Upper lobe of right lung (tissue), 1 donor: Measurements from ENCODE around the gene RIOK3. TPM values are rescaled to one million over a fixed set of nuclear protein-coding genes. Genes with fewer than 3 reads are reported as not detected.
A peak's percentile ranks its signal among the peaks of the same experiment; 100 is the strongest.
"Not testable (repeated sequence)": the region's sequence is repeated elsewhere in the genome, so short reads cannot be mapped to it uniquely, and the experiment has no call there.

Experiments
- ATAC-seq: fragments of 200-7000 bp; cut with Tn5 transposase; one replicate; pipeline ENCODE4 v1.9.1; 2020; ENCODE audit warnings: mild to moderate bottlenecking, moderate library complexity
- DNase-seq: peaks from one replicate; pipeline ENCODE4 v3.0.0-alpha.2; 2020
- H3K27ac ChIP-seq: fragments of 200-600 bp; one replicate; pipeline ENCODE4 v1.8.0; 2022
- H3K27me3 ChIP-seq: fragments of 200-600 bp; one replicate; pipeline ENCODE4 v1.8.0; 2022; ENCODE audit warnings: mild to moderate bottlenecking
- H3K36me3 ChIP-seq: fragments of 200-600 bp; one replicate; pipeline ENCODE4 v1.8.0; 2022
- H3K4me1 ChIP-seq: fragments of 200-600 bp; one replicate; pipeline ENCODE4 v1.8.0; 2022
- H3K4me3 ChIP-seq: fragments of 200-600 bp; one replicate; pipeline ENCODE4 v1.8.0; 2022; ENCODE audit warnings: mild to moderate bottlenecking
- H3K9me3 ChIP-seq: fragments of 200-600 bp; one replicate; pipeline ENCODE4 v1.8.0; 2022
- intact Hi-C: fragments of 100-400 bp; cut with DNase I; formaldehyde crosslinking; loops from one replicate; pipeline ENCODE4 v1.11.0; 2022
- total RNA-seq: library from RNA; stranded (reverse); fragmentation: NEBNext Ultra II Directional; extraction: Animal tissue kit (Norgen Biotek cat#: 25700); gene quantifications from one replicate; pipeline ENCODE4 v1.2.1, GENCODE V29; 2021
- TF ChIP-seq, protein P1 (sequence below): fragments of 200-600 bp; IDR thresholded peaks from one replicate; pipeline ENCODE4 v1.8.0; 2022; ENCODE audit warnings: antibody characterized with exemption
- donor health status: DM: no; HTN: yes; CAD: no; lungs with severe emphysema.

The RIOK3 gene
- total RNA-seq, 1 donor from 2014 or later: 63.7 TPM

DNA sequence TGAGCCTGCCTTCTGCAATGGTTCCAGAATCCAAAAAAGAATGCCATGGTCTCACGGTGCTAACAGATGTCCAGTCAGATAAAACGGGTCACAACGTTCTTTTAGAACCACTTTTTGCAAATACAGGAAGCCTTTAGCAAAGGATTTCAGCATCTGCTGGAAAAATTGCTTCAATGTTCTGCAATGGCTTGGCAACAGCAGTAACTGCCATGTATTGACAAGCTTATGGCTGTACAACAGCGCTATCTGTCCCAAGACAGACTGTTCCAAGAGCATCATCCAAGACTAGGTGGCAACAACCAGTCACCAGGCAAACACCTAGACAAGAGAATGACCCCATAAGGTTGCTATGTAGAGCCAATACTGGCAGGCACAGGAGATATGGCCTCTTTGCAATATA lies 37.6 kb upstream of the RIOK3 start:
- H3K27ac ChIP-seq: no peak overlapping the region
- intact Hi-C loops: no loop called here
- ATAC-seq: no peak

DNA sequence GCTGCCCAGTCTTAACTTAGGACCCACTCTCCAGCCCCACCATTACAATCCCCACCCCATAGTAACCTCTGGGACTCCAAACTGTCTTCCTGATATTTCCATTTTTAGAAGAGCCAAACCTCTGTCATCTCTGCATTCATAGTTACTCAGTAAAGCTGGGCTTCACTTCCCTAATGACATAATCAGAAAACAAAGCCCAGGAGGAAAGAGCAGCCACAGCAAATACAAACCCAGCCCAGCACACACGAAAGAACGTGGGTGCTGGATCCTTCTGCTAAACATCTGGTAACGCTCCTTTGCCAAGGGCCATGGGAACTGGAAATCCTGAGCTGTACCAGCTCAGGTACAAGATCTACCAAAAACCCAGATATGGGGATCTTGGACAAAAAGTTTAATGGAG lies 36.8 kb upstream of the RIOK3 start:
- H3K4me3 ChIP-seq: no peak overlapping the region
- TF ChIP-seq, protein P1, sequence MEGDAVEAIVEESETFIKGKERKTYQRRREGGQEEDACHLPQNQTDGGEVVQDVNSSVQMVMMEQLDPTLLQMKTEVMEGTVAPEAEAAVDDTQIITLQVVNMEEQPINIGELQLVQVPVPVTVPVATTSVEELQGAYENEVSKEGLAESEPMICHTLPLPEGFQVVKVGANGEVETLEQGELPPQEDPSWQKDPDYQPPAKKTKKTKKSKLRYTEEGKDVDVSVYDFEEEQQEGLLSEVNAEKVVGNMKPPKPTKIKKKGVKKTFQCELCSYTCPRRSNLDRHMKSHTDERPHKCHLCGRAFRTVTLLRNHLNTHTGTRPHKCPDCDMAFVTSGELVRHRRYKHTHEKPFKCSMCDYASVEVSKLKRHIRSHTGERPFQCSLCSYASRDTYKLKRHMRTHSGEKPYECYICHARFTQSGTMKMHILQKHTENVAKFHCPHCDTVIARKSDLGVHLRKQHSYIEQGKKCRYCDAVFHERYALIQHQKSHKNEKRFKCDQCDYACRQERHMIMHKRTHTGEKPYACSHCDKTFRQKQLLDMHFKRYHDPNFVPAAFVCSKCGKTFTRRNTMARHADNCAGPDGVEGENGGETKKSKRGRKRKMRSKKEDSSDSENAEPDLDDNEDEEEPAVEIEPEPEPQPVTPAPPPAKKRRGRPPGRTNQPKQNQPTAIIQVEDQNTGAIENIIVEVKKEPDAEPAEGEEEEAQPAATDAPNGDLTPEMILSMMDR: no peak
- no peaks in the 10 kb centered on the region for H3K9me3 ChIP-seq
- no peaks in the 10 kb centered on the region for H3K36me3 ChIP-seq
- intact Hi-C loops: no loop called here
- ATAC-seq (peak; percentile 68), DNase-seq (no peak)
- no peaks in the 10 kb centered on the region for H3K4me1 ChIP-seq
- no peaks in the 10 kb centered on the region for H3K27me3 ChIP-seq
- H3K27ac ChIP-seq: no peak overlapping the region

More for the DNA sequence above, 37.6 kb upstream of the RIOK3 start:
- H3K9me3 ChIP-seq: no peaks in the 10 kb centered on the region
- no peaks in the 10 kb centered on the region for H3K4me1 ChIP-seq
- TF ChIP-seq, protein P1: no peak
- no peaks in the 10 kb centered on the region for H3K36me3 ChIP-seq
- no peaks in the 10 kb centered on the region for H3K27me3 ChIP-seq
- no peak overlapping the region for H3K4me3 ChIP-seq
- no peak for DNase-seq

DNA sequence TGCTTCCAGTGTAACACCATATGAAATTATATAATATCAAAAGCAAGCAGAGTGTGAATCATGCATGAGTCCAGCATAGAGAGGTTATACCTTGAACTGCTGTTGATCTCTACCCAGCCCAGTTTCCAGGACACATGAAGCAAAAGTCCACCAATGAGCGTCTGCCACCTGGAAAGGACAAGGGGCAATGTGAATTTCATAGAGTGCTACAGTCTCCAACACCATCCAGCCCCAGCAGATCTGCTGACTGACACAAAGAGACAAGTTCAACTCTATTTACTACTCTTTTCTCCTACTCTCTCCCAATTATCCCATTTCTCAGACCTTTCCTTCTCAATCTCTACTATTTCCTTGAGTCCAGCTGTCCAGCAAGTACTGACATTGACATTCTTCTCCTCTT lies 31.8 kb upstream of the RIOK3 start:
- Histone ChIP-seq H3K36me3 (no peaks in the 10 kb centered on the region), H3K9me3 (no peaks in the 10 kb centered on the region), H3K4me1 (no peaks in the 10 kb centered on the region), H3K27ac (no peak overlapping the region), H3K27me3 (no peaks in the 10 kb centered on the region), H3K4me3 (no peak overlapping the region)
- intact Hi-C loops: no loop called here
- ATAC-seq: no peak
- TF ChIP-seq, protein P1: no peak
- no peak for DNase-seq

DNA sequence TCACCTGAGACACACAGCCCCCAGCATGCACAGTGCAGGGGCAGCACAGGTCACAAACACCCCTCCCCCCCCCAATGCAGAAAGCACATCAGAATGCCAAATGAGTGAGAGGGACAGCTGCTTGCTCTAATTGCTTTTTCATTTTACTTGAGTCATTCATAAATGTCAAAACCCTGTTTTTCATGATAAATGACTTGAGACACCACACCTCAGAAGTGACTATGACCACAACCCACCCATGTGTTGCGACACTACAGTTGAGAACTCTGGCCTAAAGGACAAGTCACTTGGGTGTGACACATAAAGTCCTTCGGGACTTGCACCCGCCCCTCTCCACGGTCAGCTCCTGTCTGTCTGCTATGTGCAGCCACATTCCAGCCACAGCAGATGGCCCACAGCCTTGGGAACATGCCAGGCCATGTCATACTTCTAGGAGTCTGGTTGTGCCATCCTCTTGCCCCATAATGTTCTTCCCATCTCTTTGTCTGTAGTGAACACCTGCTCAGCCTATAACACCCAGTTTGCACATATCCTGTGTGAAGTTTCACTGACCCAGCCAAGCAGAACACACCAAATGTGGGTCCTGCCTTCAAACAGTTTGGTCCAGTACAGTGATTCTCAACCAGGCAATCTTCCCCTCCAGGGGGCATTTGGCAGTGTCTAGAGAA lies 30.2 kb upstream of the RIOK3 start:
- DNase-seq: peak; percentile 84
- H3K9me3 ChIP-seq: no peaks in the 10 kb centered on the region
- H3K27ac ChIP-seq: no peak overlapping the region
- H3K27me3 ChIP-seq: no peaks in the 10 kb centered on the region
- no peaks in the 10 kb centered on the region for H3K36me3 ChIP-seq
- TF ChIP-seq, protein P1: no peak
- peak; percentile 97 for ATAC-seq
- no peak overlapping the region for H3K4me3 ChIP-seq
- intact Hi-C loops: no loop called here
- H3K4me1 ChIP-seq: no peaks in the 10 kb centered on the region

DNA sequence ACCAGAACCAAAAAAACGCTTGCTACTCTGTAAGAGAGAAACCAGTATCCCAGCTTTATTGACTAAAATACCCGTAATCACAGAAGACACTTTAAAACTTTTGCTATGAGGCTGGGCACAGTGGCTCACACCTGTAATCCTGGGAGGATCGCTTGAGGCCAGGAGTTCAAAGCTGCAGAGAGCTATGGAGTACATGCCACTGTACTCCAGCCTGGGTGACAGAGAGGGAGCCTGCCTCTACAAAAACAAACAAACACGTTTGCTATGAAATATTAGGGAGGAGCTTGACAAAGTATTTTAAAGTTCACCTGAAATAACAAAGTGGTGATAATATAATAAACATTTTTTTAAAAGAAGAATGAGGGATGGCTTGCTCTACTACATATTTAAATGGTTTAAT lies 28.5 kb upstream of the RIOK3 start:
- no peak overlapping the region for H3K27ac ChIP-seq
- H3K4me1 ChIP-seq: no peaks in the 10 kb centered on the region
- no peaks in the 10 kb centered on the region for H3K27me3 ChIP-seq
- TF ChIP-seq, protein P1: no peak
- no peaks in the 10 kb centered on the region for H3K9me3 ChIP-seq
- no peak overlapping the region for H3K4me3 ChIP-seq
- DNase-seq (no peak), ATAC-seq (peak; percentile 38)
- intact Hi-C loops: no loop called here
- H3K36me3 ChIP-seq: no peaks in the 10 kb centered on the region

DNA sequence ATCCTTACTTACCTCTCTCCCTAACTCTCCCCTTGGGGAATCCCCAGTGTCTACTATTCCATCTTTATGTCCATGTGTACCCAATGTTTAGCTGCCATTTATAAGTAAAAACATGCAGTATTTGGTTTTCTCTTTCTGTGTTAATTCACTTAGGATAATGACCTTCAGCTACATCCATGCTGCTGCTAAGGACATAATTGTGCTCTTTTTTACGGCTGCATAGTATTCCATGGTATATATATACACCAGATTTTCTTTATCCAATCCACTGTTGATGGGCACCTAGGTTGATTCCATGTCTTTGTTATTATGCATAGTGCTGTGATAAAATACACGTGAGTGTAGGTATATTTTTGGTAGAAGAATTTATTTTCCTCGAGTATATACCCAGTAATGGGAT lies 24.3 kb upstream of the RIOK3 start:
- no peaks in the 10 kb centered on the region for H3K4me1 ChIP-seq
- no peak overlapping the region for H3K27ac ChIP-seq
- intact Hi-C loops: no loop called here
- H3K9me3 ChIP-seq: no peaks in the 10 kb centered on the region
- H3K27me3 ChIP-seq: no peaks in the 10 kb centered on the region
- DNase-seq (no peak), ATAC-seq (no peak)
- TF ChIP-seq, protein P1: no peak
- no peaks in the 10 kb centered on the region for H3K36me3 ChIP-seq
- no peak overlapping the region for H3K4me3 ChIP-seq

DNA sequence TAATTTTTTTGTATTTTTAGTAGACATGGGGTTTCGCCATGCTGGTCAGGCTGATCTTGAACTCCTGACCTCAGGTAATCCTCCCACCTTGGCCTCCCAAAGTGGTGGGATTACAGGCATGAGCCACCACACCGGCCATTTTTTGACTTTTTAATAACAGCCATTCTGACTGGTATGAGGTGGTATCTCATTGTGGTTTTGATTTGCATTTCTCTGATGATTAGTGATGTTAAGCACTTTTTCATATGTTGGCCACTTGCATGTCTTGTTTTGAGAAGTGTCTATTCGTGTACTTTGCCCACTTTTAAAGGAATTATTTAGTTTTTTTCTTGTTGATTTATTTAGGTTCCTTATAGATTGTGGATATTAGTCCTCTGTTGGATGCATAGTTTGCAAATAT lies 23.5 kb upstream of the RIOK3 start:
- H3K4me3 ChIP-seq, H3K4me1 ChIP-seq, H3K27me3 ChIP-seq, ATAC-seq, H3K27ac ChIP-seq, H3K9me3 ChIP-seq, H3K36me3 ChIP-seq, intact Hi-C loops, DNase-seq: not testable (repeated sequence)
